ENCODE results near the gene ARHGAP40. TPM values are rescaled to one million over a fixed set of nuclear protein-coding genes. Genes with fewer than 3 reads are reported as not detected.

ARHGAP40 gene
- total and polyA plus RNA-seq, 2 donors (not counting 3 experiments of a cell fraction or from before 2014, with no cell fraction given): 0.18 to 0.20 TPM

- intact Hi-C loops (cut with micrococcal nuclease): no loop called here
- H3K27ac ChIP-seq (ENCODE audit: insufficient read depth, low read depth, low read length): no peak overlapping the region
- CTCF ChIA-PET: interaction anchor here (0.6 to 3.3 kb wide), 32 partner anchors 9 to 423 kb away, joined by 3 to 41 read pairs (median 4); no protein-coding TSS in a partner anchor
- H3K4me1 ChIP-seq (ENCODE audit: control insufficient read depth, extremely low read depth, insufficient read depth, low read length): no peaks in the 10 kb centered on the region
- H3K9me1 ChIP-seq (replicated peaks; ENCODE audit: control insufficient read depth, extremely low read depth, insufficient read depth, low read length): no peaks in the 10 kb centered on the region
- H3K9ac ChIP-seq (replicated peaks; ENCODE audit: extremely low read depth, insufficient read depth, low read length): no peak overlapping the region
- dilution Hi-C loops (cut with MboI; ENCODE audit: extremely low pct_ligation_motif_present, low sequenced_read_pairs): no loop called here
- no peak overlapping the region for H3K4me3 ChIP-seq (replicated peaks in 1 of 3; ENCODE audit: insufficient read depth in 1 of 3, low read depth in 1 of 3, low read length in 3 of 3)
- H3K9me3 ChIP-seq (replicated peaks; ENCODE audit: control insufficient read depth, insufficient read depth, low read length): no peaks in the 10 kb centered on the region
- BruUV-seq (replicated peaks): no TSS peak
- H4K20me1 ChIP-seq (replicated peaks; ENCODE audit: control insufficient read depth, extremely low read depth, insufficient read depth, low read length): no peaks in the 10 kb centered on the region
- no peaks in the 10 kb centered on the region for H3K36me3 ChIP-seq (ENCODE audit: control insufficient read depth in 2 of 2, extremely low read depth in 1 of 2, insufficient read depth in 2 of 2, low read length in 2 of 2)
- peaks cover 4 to 8% of the 10 kb centered on the region in 2 experiments for H3K27me3 ChIP-seq (ENCODE audit: control insufficient read depth in 2 of 2, insufficient read depth in 2 of 2, low read length in 2 of 2)
- TF ChIP-seq POLR2A (IDR thresholded peaks at IDR 0.05; ENCODE audit: low read depth, low read length) (no peak), CTCF (IDR thresholded peaks at IDR 0.05; ENCODE audit: extremely low read depth in 1 of 2, insufficient read depth in 1 of 2, low read depth in 1 of 2, low read length in 2 of 2) (peak; percentile 52 to 69)
- H3K4me2 ChIP-seq (ENCODE audit: insufficient read depth, low read length): no peak overlapping the region
- no peaks in the 10 kb centered on the region for H3K79me2 ChIP-seq (ENCODE audit: control insufficient read depth, insufficient read depth, low read length)
- FAIRE-seq (peak; percentile 63), DNase-seq (ENCODE audit: low read depth, low spot score) (peak; percentile 16)
- H2AFZ ChIP-seq (ENCODE audit: low read depth, low read length): no peak overlapping the region
- POLR2A ChIA-PET: no interaction called here
Measured at GRCh38 chr20:38658879-38659596, 57.4 kb downstream of the ARHGAP40 start.

DNA sequence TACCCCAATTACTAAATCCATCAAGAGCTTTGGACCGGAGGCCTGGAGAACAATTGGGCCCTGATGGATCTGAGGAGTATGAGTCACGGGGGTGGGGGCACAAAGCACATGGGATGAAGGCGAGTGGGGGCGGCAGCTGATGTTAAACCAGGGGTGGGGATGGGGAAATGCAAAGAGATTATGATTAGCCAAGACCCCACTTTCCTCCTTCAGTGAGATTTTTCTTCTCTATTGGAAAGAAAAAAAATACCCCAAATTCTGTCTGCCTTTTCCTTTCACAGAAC is 57.9 kb downstream of the ARHGAP40 start:
- FAIRE-seq: no peak
- no peak overlapping the region for H2AFZ ChIP-seq (ENCODE audit: low read depth, low read length)
- no peak overlapping the region for H3K4me2 ChIP-seq (ENCODE audit: insufficient read depth, low read length)
- no peaks in the 10 kb centered on the region for H3K4me1 ChIP-seq (ENCODE audit: control insufficient read depth, extremely low read depth, insufficient read depth, low read length)
- H3K27me3 ChIP-seq (ENCODE audit: control insufficient read depth in 2 of 2, insufficient read depth in 2 of 2, low read length in 2 of 2): peaks cover 8 to 10% of the 10 kb centered on the region in 2 experiments
- ChIA-PET POLR2A (no interaction called here), CTCF (interaction anchor here (1.2 to 3.3 kb wide), 11 partner anchors 9 to 234 kb away, joined by 4 to 41 read pairs (median 6); no protein-coding TSS in a partner anchor)
- intact Hi-C loops (cut with micrococcal nuclease): no loop called here
- H3K27ac ChIP-seq (ENCODE audit: insufficient read depth, low read depth, low read length): no peak overlapping the region
- no peaks in the 10 kb centered on the region for H3K36me3 ChIP-seq (ENCODE audit: control insufficient read depth in 2 of 2, extremely low read depth in 1 of 2, insufficient read depth in 2 of 2, low read length in 2 of 2)
- BruUV-seq (replicated peaks): no TSS peak
- DNase-seq (ENCODE audit: low read depth, low spot score): no peak
- H3K9ac ChIP-seq (replicated peaks; ENCODE audit: extremely low read depth, insufficient read depth, low read length): no peak overlapping the region
- no peak for TF ChIP-seq CTCF (IDR thresholded peaks at IDR 0.05; ENCODE audit: extremely low read depth in 1 of 2, insufficient read depth in 1 of 2, low read depth in 1 of 2, low read length in 2 of 2)
- H4K20me1 ChIP-seq (replicated peaks; ENCODE audit: control insufficient read depth, extremely low read depth, insufficient read depth, low read length): no peaks in the 10 kb centered on the region
- dilution Hi-C loops (cut with MboI; ENCODE audit: extremely low pct_ligation_motif_present, low sequenced_read_pairs): no loop called here
- H3K9me3 ChIP-seq (replicated peaks; ENCODE audit: control insufficient read depth, insufficient read depth, low read length): no peaks in the 10 kb centered on the region
- H3K4me3 ChIP-seq (replicated peaks in 1 of 3; ENCODE audit: insufficient read depth in 1 of 3, low read depth in 1 of 3, low read length in 3 of 3): no peak overlapping the region
- H3K9me1 ChIP-seq (replicated peaks; ENCODE audit: control insufficient read depth, extremely low read depth, insufficient read depth, low read length): no peaks in the 10 kb centered on the region
- no peaks in the 10 kb centered on the region for H3K79me2 ChIP-seq (ENCODE audit: control insufficient read depth, insufficient read depth, low read length)

Measured in endothelial cell of umbilical vein (primary cell).